OCI-LY3 (cell line): ENCODE data around the gene THBS1.

Source experiments
- H2AFZ ChIP-seq: fragments of 200-600, 300-600 bp; shearing (Covaris generic); 2 replicates; pipeline ENCODE4 v1.6.0; 2014; ENCODE audit warnings: antibody characterized with exemption, low read depth, low read length
- H3K27ac ChIP-seq: fragments of 200-600, 300-600 bp; sonication (generic); 2 replicates; pipeline ENCODE4 v1.5.1; 2014; ENCODE audit warnings: mild to moderate bottlenecking, low read length, moderate library complexity, mixed read lengths
- H3K27me3 ChIP-seq: fragments of 200-600, 300-600 bp; sonication (generic); 2 replicates; pipeline ENCODE4 v1.6.1; 2014; ENCODE audit warnings: low read depth, low read length, mixed read lengths
- H3K36me3 ChIP-seq: fragments of 200-600, 300-600 bp; sonication (generic); replicated peaks from 2 replicates; pipeline ENCODE3; 2014; ENCODE audit warnings: low read depth, low read length, mixed read lengths
- H3K4me1 ChIP-seq: fragments of 300-600, 200-600 bp; sonication (generic); 2 replicates; pipeline ENCODE4 v1.6.1; 2014; ENCODE audit warnings: low read length, mixed read lengths
- H3K4me2 ChIP-seq: fragments of 200-600, 300-600 bp; sonication (generic); 2 replicates; pipeline ENCODE4 v1.6.1; 2014; ENCODE audit warnings: low read length, mixed read lengths
- H3K4me3 ChIP-seq: fragments of 300-600, 200-600 bp; sonication (generic); 2 replicates; pipeline ENCODE4 v1.5.1; 2014; ENCODE audit warnings: antibody characterized with exemption, mild to moderate bottlenecking, low read length, moderate library complexity
- H3K79me2 ChIP-seq: fragments of 300-600, 200-600 bp; shearing (Covaris generic); 2 replicates; pipeline ENCODE4 v1.6.1; 2014; ENCODE audit warnings: mild to moderate bottlenecking, low read length, mixed read lengths
- H3K9ac ChIP-seq: fragments of 300-600, 200-600 bp; shearing (Covaris generic); 2 replicates; pipeline ENCODE4 v1.6.0; 2014; ENCODE audit warnings: mild to moderate bottlenecking, low read length, moderate library complexity
- H3K9me3 ChIP-seq: fragments of 200-600, 300-600 bp; shearing (Covaris generic); 2 replicates; pipeline ENCODE4 v1.6.1; 2014; ENCODE audit warnings: low read length, mixed read lengths; ENCODE audit not compliant: insufficient read depth
- H4K20me1 ChIP-seq: fragments of 200-600, 300-600 bp; sonication (generic); 2 replicates; pipeline ENCODE4 v1.6.1; 2016; ENCODE audit warnings: low read length, mixed read lengths; ENCODE audit not compliant: insufficient read depth
- EZH2phosphoT487 ChIP-seq: fragments of 200-600 bp; shearing (Covaris generic); IDR thresholded peaks from 2 replicates; pipeline ENCODE4 v1.6.1; 2018; ENCODE audit warnings: antibody characterized with exemption, mixed run types, low read depth
- TF ChIP-seq, protein P1 (sequence below): fragments of 200-600, 300-600 bp; sonication (generic); IDR thresholded peaks from 2 replicates; pipeline ENCODE4 v1.5.1; 2014; ENCODE audit warnings: antibody characterized with exemption, low read length, low read depth

Gene THBS1

DNA sequence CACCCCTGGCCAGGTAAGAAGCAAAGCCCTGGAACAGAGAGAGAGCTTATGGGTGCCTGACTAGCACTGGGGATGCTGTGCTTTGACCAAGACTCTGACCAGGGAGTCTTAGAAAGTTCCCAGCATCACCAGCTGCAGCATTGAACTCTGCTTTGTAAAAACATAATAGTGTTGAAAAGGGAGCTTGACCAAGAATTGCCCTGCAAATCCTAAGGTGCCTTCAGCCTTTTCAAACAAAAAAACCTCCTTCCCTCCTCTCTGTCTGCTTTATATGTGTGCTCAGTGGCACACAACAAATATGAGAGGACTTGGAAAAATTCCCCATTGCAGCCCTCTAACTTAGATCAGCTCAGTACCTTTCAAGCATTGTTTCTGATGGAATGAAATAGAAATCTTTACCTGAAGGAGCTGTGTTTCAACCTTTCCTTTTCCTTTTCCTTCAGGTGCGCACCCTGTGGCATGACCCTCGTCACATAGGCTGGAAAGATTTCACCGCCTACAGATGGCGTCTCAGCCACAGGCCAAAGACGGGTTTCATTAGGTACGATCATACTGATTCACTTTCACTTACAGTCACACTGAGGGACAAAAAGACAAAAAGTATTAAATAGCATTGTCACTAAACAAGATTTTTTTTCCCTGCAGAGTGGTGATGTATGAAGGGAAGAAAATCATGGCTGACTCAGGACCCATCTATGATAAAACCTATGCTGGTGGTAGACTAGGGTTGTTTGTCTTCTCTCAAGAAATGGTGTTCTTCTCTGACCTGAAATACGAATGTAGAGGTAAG is 13.0 kb downstream of the THBS1 start:
- TF ChIP-seq, protein P1, sequence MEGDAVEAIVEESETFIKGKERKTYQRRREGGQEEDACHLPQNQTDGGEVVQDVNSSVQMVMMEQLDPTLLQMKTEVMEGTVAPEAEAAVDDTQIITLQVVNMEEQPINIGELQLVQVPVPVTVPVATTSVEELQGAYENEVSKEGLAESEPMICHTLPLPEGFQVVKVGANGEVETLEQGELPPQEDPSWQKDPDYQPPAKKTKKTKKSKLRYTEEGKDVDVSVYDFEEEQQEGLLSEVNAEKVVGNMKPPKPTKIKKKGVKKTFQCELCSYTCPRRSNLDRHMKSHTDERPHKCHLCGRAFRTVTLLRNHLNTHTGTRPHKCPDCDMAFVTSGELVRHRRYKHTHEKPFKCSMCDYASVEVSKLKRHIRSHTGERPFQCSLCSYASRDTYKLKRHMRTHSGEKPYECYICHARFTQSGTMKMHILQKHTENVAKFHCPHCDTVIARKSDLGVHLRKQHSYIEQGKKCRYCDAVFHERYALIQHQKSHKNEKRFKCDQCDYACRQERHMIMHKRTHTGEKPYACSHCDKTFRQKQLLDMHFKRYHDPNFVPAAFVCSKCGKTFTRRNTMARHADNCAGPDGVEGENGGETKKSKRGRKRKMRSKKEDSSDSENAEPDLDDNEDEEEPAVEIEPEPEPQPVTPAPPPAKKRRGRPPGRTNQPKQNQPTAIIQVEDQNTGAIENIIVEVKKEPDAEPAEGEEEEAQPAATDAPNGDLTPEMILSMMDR = peak; percentile 89
- no peak for TF ChIP-seq EZH2phosphoT487
- H3K36me3 ChIP-seq = no peaks in the 10 kb centered on the region
- no peak overlapping the region for H3K27ac ChIP-seq
- H4K20me1 ChIP-seq = no peaks in the 10 kb centered on the region
- peak overlapping the region; percentile 91 for H2AFZ ChIP-seq
- peak overlapping the region; percentile 70 for H3K4me3 ChIP-seq
- H3K4me1 ChIP-seq = peaks cover 8% of the 10 kb centered on the region
- no peaks in the 10 kb centered on the region for H3K9me3 ChIP-seq
- H3K9ac ChIP-seq = peak overlapping the region; percentile 56
- H3K27me3 ChIP-seq = no peaks in the 10 kb centered on the region
- H3K4me2 ChIP-seq = peak overlapping the region; percentile 87
- H3K79me2 ChIP-seq = no peaks in the 10 kb centered on the region

DNA sequence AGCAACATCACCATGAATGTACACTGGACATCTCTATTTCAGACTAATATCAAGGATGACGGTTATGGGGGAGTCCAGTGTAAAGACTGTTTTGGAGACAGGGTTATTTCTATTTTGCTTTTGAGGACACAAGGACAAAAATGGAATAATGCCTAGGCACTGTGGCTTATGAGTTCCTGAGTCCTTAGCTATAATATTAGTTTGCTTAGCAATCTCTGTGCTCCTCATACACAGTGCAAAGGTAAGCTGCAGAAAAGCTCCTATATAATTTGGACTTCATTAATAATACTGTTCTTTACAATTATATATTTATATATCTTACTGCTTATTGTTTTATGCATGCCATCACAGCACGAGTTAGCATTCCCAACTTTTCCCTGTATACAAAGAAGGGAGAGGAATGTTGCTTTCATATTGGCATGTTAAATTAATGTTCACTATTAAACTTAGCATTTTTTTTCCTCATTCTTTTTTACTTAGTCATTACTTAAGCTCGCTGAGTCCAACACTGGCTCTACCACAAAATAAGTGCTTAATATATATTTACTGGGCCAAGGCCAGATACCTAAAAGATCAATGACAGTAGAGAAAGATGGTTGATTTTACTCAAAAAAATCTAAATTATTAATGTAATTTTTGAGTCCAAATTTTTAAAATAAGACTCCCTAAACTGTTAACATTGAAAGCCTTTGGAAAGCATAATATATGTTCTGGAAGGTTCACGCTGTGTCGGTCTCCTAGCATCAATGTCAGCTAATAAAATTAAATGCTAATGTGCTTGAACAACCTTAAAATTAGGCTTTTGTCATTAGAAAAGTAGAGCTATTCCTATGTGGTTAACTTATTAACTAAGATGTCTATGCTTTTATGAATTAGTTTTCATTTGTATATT is 13.8 kb downstream of the THBS1 start:
- Histone ChIP-seq H2AFZ (peak overlapping the region; percentile 91), H3K27ac (no peak overlapping the region), H3K9ac (peak overlapping the region; percentile 56), H3K4me3 (peak overlapping the region; percentile 70), H3K9me3 (no peaks in the 10 kb centered on the region), H3K36me3 (no peaks in the 10 kb centered on the region), H3K27me3 (no peaks in the 10 kb centered on the region), H3K79me2 (no peaks in the 10 kb centered on the region), H3K4me2 (peak overlapping the region; percentile 87), H4K20me1 (no peaks in the 10 kb centered on the region), H3K4me1 (peaks cover 8% of the 10 kb centered on the region)
- TF ChIP-seq, protein P1 = no peak
- TF ChIP-seq EZH2phosphoT487 = no peak

- no peaks in the 10 kb centered on the region for H3K27me3 ChIP-seq
- H3K4me3 ChIP-seq = no peak overlapping the region
- no peaks in the 10 kb centered on the region for H3K9me3 ChIP-seq
- no peak for TF ChIP-seq EZH2phosphoT487
- TF ChIP-seq, protein P1 = no peak
- no peaks in the 10 kb centered on the region for H4K20me1 ChIP-seq
- no peak overlapping the region for H3K27ac ChIP-seq
- no peaks in the 10 kb centered on the region for H3K36me3 ChIP-seq
- H3K4me1 ChIP-seq = peaks cover 8% of the 10 kb centered on the region
- H3K4me2 ChIP-seq = no peak overlapping the region
- no peaks in the 10 kb centered on the region for H3K79me2 ChIP-seq
- no peak overlapping the region for H3K9ac ChIP-seq
- H2AFZ ChIP-seq = no peak overlapping the region
Observed at GRCh38 chr15:39595338-39596221, 14.7 kb downstream of the THBS1 start.
